T-helper 1 cell treated with Interleukin-12 subunit alpha and Interleukin-12 subunit beta and Interleukin-4 antibody, amounts not matched to agents 30 ng/mL and 1 ng/mL, for 36 hours (primary cell): ENCODE results near the gene ADAMTS2. TPM values are rescaled to one million over a fixed set of nuclear protein-coding genes. Genes with fewer than 3 reads are reported as not detected.

Source experiments
- intact Hi-C: fragments of 100-400 bp; cut with micrococcal nuclease; formaldehyde crosslinking; loops from one replicate; pipeline ENCODE4 v1.15.1; 2024
- total RNA-seq: library from RNA; stranded (reverse); gene quantifications from 2 replicates; pipeline ENCODE4 v1.2.3, GENCODE V29; 2022

The ADAMTS2 gene
- total RNA-seq, 1 donor from 2014 or later: not detected

- intact Hi-C loops: no loop called here
Measured at GRCh38 chr5:179254638-179255271, 90.5 kb downstream of the ADAMTS2 start.

- intact Hi-C loops: no loop called here
Measured at GRCh38 chr5:179253730-179254129, 91.5 kb downstream of the ADAMTS2 start.

DNA sequence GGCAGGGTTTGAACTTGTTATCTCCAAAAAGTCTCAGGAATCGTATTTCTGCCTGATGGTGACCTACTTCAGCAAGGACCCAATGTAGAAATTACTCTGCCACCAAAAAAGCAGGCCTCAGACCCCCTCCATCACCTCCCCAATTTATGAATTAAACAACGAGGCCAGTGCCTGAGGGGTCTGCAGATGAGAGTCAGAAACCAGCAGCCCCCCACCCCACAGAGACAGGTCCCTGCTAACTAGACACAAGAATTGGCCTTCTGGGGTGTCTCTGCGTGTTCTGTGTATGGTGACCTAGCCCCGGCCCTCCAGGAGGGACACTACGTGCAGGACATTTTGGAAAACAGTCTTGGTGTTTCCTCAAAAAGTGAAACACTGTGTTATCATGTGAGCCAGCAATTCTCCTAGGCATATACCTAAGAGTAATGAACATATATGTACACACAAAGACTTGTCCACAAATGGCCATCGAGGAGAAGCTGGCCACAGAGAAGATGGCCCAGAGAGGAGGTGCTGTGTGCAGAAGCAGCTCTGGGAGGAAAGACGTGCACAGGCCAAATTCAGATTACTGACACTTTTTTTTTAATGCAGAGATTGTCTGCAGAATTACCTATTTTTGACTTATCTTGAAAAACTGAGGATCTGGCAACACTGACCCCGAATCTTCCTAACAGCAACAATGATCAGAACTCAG, 93.8 kb downstream of the ADAMTS2 start:
- intact Hi-C loops: no loop called here

GRCh38 chr5:179250561-179251225, 94.6 kb downstream of the ADAMTS2 start:
- intact Hi-C loops: no loop called here

- intact Hi-C loops: no loop called here
Measured at GRCh38 chr5:179246227-179246626, 99.0 kb downstream of the ADAMTS2 start.

- intact Hi-C loops: no loop called here
Measured at GRCh38 chr5:179245031-179245430, 100.2 kb downstream of the ADAMTS2 start.

- intact Hi-C loops: no loop called here
Measured at GRCh38 chr5:179244044-179244443, 101.2 kb downstream of the ADAMTS2 start.

GRCh38 chr5:179243333-179243732, 101.9 kb downstream of the ADAMTS2 start:
- intact Hi-C loops: no loop called here

DNA sequence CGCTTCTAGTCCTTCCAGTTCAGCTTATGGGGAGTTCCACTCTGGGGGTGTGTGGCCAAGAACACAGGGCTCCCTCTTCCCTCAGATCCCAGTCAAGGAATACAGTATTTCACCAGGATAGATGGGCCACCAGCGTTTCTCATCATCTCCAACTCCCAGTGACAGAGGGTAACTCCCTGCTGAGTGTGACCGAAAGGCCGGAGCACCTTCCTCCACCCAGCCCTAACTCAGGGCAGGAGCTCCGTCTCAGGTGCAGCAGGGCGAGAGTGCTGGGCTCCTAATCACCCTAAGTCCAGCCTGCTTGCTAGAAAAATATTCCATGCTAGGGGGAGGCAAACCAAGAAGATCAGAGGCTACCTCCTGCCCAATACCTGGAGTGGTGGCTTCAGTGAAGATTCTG, 102.6 kb downstream of the ADAMTS2 start:
- intact Hi-C loops: no loop called here

DNA sequence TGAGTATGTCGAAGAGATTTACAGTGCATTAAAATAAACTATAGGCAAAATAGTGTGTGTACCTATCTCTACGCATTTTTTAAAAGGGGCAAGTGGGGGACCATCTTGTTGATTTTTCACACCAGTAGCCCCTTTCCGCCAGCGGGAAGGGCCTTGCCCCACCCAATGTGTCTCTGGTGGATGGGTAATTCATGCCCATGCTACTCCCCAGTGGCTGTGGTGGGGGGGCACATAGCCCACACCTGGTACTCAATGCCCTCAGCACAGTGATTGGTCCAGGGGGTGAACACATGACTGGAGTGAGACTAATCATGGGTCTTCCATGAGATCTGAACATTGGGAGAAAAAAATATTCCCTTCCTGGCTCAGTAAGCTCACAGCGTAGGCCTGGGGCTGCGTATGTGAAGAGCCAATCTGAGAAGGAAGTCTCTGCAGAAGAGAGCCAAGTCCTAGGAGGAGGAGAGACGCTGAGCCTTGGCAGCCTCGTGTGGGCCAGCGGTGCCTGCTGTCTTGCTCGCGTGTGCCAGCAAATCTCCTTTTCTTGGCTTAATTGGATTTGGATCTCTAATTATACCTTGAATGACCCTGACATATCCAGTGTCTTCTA, 103.4 kb downstream of the ADAMTS2 start:
- intact Hi-C loops: no loop called here

DNA sequence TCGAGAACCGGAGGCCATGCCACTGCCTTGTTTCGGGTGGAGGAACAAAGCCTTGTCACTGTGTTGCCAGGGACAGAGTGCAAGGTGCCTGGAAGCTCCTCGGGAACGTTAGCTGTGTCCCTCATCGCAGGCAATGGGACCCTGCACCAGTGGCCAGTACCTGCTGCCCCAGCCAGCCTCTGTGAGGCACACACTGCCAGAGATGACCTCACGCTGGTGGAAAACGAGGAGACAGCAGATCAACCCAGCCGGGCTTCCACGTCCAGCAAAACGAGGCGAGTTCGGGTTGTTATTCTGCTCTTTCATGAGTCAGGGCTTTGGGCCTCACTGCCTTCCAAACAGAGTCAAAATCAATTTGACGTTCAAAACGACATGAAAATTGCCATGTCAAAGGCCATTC, 104.1 kb downstream of the ADAMTS2 start:
- intact Hi-C loops: no loop called here

- intact Hi-C loops: no loop called here
Measured at GRCh38 chr5:179240561-179240960, 104.7 kb downstream of the ADAMTS2 start.

DNA sequence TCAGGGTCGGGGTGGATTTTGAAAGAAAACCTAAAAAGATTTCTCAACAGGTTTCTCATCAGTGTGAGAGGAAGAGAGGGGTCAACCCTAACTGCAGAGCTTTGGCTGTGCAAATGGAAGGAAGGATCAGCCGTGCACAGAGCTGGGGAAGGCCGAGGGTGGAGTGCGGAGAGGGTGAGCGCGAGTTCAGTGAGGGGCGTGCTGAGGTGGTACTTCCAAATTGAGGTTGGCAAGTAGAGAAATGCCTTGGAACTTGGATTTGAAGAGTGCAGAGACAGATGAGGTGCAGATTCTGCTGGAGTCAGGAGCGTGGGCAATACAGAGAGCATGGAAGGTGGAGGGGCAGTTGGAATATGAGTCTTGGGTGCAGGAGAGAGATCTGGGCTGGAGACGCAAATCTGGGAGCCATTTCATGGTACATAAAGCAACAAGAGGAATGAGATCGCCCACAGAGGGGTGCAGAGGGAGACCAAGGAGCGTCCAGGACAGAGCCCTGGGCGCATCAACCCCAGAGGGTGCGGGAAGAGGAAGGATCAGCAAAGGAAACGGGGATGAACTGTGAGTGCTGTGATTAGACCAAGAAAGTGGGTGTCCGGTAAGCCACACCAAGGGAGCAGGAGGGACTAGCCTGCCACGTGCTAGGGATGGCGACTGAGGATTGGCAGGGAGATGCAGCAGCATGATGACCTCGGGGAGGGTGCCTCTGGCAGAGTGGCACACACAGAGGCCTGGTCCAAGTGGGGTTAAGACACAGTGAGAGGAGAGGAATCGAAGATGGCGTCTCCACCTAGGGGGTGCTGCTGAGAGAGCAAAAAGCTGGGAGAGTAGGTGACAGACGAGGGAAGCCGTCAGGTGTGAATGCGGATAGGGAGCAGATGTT, 105.8 kb downstream of the ADAMTS2 start:
- intact Hi-C loops: no loop called here

- intact Hi-C loops: no loop called here
Measured at GRCh38 chr5:179238628-179238970, 106.7 kb downstream of the ADAMTS2 start.

DNA sequence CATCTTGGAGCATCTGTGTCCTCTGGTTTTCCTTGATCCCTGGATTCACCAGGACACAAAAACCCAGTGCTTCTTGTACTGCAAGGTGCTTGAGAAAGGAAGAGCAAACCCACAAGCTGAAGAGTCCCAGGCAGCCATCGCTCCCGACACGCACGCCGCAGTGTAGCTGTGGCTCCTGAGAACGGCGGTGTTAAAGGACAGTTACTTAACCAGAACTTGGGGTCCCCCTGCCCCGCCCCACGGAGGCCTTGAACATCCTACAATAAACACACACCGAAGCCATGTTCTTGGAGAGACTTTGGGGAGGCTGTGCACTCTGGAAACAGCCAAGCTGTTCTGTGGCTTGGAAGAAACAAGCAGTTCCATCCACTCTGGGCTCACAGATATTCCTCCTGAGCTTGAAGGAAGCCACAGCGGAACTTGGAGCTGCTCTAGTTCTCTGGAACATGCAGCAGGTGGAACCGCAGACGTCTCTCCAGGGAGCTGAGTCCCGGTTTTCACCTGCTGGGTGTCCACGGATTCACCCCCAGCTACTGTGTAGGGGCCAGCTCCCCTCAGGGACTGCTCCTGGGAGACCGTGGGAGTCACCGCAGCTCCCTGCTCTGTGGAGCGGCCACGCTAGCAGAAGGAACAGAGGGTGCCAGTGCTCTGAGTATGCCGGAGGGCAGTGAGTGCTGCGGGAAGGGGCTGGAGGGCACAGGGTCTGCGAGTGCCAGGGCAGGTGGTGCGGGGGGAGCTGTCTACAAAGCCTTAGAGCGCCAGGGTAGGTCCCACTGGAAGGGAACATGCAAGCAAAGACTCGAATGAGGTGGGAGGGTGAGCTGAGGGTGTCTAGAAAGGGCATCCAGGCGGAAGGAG, 107.3 kb downstream of the ADAMTS2 start:
- intact Hi-C loops: no loop called here

GRCh38 chr5:179235416-179236400, 109.6 kb downstream of the ADAMTS2 start:
- intact Hi-C loops: no loop called here

- intact Hi-C loops: no loop called here
Measured at GRCh38 chr5:179234563-179235135, 110.6 kb downstream of the ADAMTS2 start.

DNA sequence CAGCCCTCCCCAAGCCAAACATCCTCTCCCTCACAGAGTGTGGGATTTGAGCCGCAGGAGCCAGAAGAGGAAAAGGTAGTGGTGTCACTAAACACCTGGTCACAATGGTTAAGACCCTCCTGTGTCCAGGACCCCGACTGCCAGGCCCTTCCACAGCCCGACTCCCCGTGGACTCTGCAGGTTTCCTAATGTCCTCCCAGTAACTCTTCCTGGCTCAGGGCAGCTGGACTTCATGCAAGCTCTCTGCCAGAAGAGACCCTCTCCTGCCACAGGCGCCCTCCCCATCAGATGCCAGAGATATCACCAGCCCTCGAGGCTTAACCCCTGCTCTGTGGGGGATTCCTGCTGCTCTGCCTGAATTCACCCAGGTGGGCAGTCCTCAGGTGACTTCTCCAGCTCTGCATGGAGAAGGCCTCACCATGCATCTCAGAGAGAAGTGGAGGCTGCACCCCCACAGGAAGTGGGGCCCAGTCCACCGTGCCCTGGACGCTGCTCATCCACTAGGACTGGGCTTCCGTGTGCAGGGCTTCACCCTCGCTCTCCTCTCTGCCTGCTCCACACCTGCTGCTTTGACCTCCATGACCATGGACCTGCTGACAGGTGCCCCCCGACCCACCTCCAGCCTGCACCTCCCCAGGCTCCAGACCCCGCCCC, 111.2 kb downstream of the ADAMTS2 start:
- intact Hi-C loops: no loop called here
